Bronchial epithelial cell (primary cell): ENCODE data around the gene SPOCK2. TPM values are rescaled to one million over a fixed set of nuclear protein-coding genes. Genes with fewer than 3 reads are reported as not detected.

ENCODE experiments used
- DNase-seq: peaks from one replicate; pipeline ENCODE4 v3.0.0-alpha.2; 2010; ENCODE audit warnings: low read depth
- FAIRE-seq: peaks from 2 replicates; lab custom pipeline; 2011; peaks lifted over from hg19 to GRCh38; lab: Jason Lieb, UNC
- H3K27me3 ChIP-seq: 2 replicates; pipeline ENCODE4 v1.5.1; 2011; ENCODE audit warnings: low read length; ENCODE audit not compliant: control insufficient read depth, insufficient read depth
- H3K36me3 ChIP-seq: 2 replicates; pipeline ENCODE4 v1.5.1; 2011; ENCODE audit warnings: low read length; ENCODE audit not compliant: control insufficient read depth, insufficient read depth
- H3K4me3 ChIP-seq: 2 replicates; pipeline ENCODE4 v1.5.1; 2011; ENCODE audit warnings: mild to moderate bottlenecking, low read depth, low read length, control low read depth
- CTCF ChIP-seq: IDR thresholded peaks from 2 replicates; pipeline ENCODE4 v1.5.1; 2011; ENCODE audit warnings: mild to moderate bottlenecking, moderate library complexity, low read length, control low read depth, inconsistent platforms; ENCODE audit not compliant: insufficient read depth, severe bottlenecking
- total RNA-seq: library from RNA; depleted of rRNA; stranded (reverse); fragments of >200 nt; gene quantifications from 2 replicates; pipeline ENCODE4 v1.2.1, GENCODE V29; 2014

Gene SPOCK2
- total RNA-seq, 1 donor from 2014 or later, result 0.26 TPM

GRCh38 chr10:72068126-72068765, 20.1 kb downstream of the SPOCK2 start:
- Histone ChIP-seq H3K36me3 (no peaks in the 10 kb centered on the region), H3K4me3 (no peak overlapping the region), H3K27me3 (peaks cover 6% of the 10 kb centered on the region)
- DNase-seq (no peak), FAIRE-seq (no peak)
- TF ChIP-seq CTCF, result no peak

GRCh38 chr10:72067463-72068125, 20.8 kb downstream of the SPOCK2 start:
- Histone ChIP-seq H3K36me3 (no peaks in the 10 kb centered on the region), H3K4me3 (no peak overlapping the region), H3K27me3 (peaks cover 6% of the 10 kb centered on the region)
- DNase-seq (no peak), FAIRE-seq (no peak)
- TF ChIP-seq CTCF, result no peak

- DNase-seq, result no peak
- H3K4me3 ChIP-seq, result no peak overlapping the region
- no peak for FAIRE-seq
- peaks cover 6% of the 10 kb centered on the region for H3K27me3 ChIP-seq
- no peak for TF ChIP-seq CTCF
- H3K36me3 ChIP-seq, result no peaks in the 10 kb centered on the region
Measured at GRCh38 chr10:72066318-72067284, 21.8 kb downstream of the SPOCK2 start.

- peaks cover 6% of the 10 kb centered on the region for H3K27me3 ChIP-seq
- DNase-seq (no peak), FAIRE-seq (no peak)
- no peak overlapping the region for H3K4me3 ChIP-seq
- H3K36me3 ChIP-seq, result no peaks in the 10 kb centered on the region
- no peak for TF ChIP-seq CTCF
Measured at GRCh38 chr10:72065439-72066025, 22.8 kb downstream of the SPOCK2 start.

- FAIRE-seq, result no peak
- Histone ChIP-seq H3K4me3 (no peak overlapping the region), H3K36me3 (no peaks in the 10 kb centered on the region), H3K27me3 (peaks cover 6% of the 10 kb centered on the region)
- peak; percentile 57 for DNase-seq
- TF ChIP-seq CTCF, result no peak
Measured at GRCh38 chr10:72063703-72064391, 24.5 kb downstream of the SPOCK2 start.
